Glutamatergic neuron (in vitro differentiated cells): ENCODE data around the gene CCDC43. TPM values are rescaled to one million over a fixed set of nuclear protein-coding genes. Genes with fewer than 3 reads are reported as not detected.

Experiments
- DNase-seq: peaks from one replicate; pipeline ENCODE4 v3.0.0; 2022
- H3K27ac Mint-ChIP-seq: one replicate; pipeline ENCODE4 v1.8.0; 2020; ENCODE audit warnings: mild to moderate bottlenecking, mixed read lengths, inconsistent platforms; ENCODE audit not compliant: unreplicated experiment
- H3K27me3 Mint-ChIP-seq: one replicate; pipeline ENCODE4 v1.8.0; 2020; ENCODE audit warnings: mild to moderate bottlenecking, moderate library complexity, mixed read lengths, inconsistent platforms; ENCODE audit not compliant: unreplicated experiment
- H3K36me3 Mint-ChIP-seq: one replicate; pipeline ENCODE4 v1.8.0; 2020; ENCODE audit warnings: mild to moderate bottlenecking, mixed read lengths, inconsistent platforms; ENCODE audit not compliant: unreplicated experiment
- H3K4me1 Mint-ChIP-seq: one replicate; pipeline ENCODE4 v1.8.0; 2020; ENCODE audit warnings: mild to moderate bottlenecking, low read depth, mixed read lengths, inconsistent platforms; ENCODE audit not compliant: unreplicated experiment
- H3K4me3 Mint-ChIP-seq: one replicate; pipeline ENCODE4 v1.8.0; 2020; ENCODE audit warnings: mild to moderate bottlenecking, mixed read lengths, inconsistent platforms; ENCODE audit not compliant: unreplicated experiment
- H3K9me3 Mint-ChIP-seq: one replicate; pipeline ENCODE4 v1.8.0; 2020; ENCODE audit warnings: mild to moderate bottlenecking, moderate library complexity, mixed read lengths, inconsistent platforms; ENCODE audit not compliant: unreplicated experiment
- total RNA-seq: library from RNA; stranded (reverse); fragmentation: NEBNext Ultra II Directional; extraction: Animal tissue kit (Norgen Biotek cat#: 25700); gene quantifications from one replicate; pipeline ENCODE4 v1.2.1, GENCODE V29; 2021; ENCODE audit not compliant: unreplicated experiment
- TF ChIP-seq, protein P1 (sequence below): fragments of 200-600 bp; sonication (generic); IDR thresholded peaks from one replicate; pipeline ENCODE4 v1.5.0; 2021; ENCODE audit not compliant: partially characterized antibody, unreplicated experiment

CCDC43 gene
- total RNA-seq, 1 donor from 2014 or later, result 22.9 TPM

DNA sequence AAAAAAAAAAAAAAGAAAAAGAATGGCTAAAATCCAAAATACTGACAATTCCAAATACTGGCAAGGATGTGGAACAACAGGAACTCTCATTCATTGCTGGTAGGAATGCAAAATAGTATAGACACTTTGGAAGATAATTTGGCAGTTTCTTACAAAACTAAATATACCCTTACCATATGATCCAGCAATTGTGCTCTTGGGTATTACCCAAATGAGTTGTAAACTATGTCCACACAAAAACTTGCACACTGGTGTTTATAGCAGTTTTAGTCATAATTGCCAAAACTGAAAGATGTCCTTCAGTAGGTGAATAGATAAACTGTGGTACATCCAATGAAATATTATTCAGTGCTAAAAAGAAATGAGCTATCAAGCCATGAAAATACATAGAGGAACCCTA lies 41.8 kb downstream of the CCDC43 start:
- H3K9me3 Mint-ChIP-seq, result no peaks in the 10 kb centered on the region

DNA sequence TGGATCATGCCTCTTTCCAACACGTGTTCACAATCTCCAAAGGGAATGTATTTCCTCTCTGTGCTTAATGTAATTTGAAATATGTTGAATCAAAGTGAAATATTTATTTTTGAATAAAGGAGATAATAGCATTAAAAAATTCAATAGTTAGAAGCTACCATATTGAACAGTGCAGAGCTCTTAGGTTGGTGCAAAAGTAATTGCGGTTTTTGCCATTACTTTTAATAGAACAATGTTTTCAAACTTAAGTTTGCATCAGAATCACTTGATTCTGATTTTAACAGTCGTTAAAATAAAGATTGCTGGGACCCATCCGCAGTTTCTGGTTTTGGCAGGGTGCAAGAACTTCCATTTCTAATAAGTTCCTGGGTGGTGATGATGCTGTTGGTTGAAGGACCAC lies 43.3 kb downstream of the CCDC43 start:
- H3K4me1 Mint-ChIP-seq, result no peaks in the 10 kb centered on the region

More for the DNA sequence above, 41.8 kb downstream of the CCDC43 start:
- Mint-ChIP-seq H3K4me1 (no peaks in the 10 kb centered on the region), H3K4me3 (no peak overlapping the region), H3K27ac (no peak overlapping the region), H3K27me3 (no peaks in the 10 kb centered on the region), H3K36me3 (no peaks in the 10 kb centered on the region)
- TF ChIP-seq, protein P1, sequence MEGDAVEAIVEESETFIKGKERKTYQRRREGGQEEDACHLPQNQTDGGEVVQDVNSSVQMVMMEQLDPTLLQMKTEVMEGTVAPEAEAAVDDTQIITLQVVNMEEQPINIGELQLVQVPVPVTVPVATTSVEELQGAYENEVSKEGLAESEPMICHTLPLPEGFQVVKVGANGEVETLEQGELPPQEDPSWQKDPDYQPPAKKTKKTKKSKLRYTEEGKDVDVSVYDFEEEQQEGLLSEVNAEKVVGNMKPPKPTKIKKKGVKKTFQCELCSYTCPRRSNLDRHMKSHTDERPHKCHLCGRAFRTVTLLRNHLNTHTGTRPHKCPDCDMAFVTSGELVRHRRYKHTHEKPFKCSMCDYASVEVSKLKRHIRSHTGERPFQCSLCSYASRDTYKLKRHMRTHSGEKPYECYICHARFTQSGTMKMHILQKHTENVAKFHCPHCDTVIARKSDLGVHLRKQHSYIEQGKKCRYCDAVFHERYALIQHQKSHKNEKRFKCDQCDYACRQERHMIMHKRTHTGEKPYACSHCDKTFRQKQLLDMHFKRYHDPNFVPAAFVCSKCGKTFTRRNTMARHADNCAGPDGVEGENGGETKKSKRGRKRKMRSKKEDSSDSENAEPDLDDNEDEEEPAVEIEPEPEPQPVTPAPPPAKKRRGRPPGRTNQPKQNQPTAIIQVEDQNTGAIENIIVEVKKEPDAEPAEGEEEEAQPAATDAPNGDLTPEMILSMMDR, result no peak
- DNase-seq, result no peak

DNA sequence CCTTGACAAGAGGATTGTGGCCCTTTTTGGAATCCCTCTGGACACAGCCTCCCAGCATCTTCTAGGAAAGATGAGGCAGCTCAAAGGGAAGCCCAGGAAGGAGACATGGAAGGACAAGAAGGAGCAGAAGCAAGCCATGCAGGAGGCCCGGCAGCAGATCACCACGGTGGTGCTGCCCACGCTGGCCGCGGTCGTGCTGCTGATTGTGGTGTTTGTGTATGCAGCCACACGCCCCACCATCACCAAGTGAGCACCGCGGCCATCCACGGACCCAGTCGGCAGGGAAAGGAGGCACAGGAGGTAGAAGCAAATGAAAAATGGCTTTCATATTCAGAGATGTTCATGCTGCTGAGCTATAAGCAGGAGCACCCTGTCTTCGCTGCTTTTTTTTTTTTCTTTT lies 44.2 kb downstream of the CCDC43 start:
- no peaks in the 10 kb centered on the region for H3K4me1 Mint-ChIP-seq
- DNase-seq, result no peak
- no peak overlapping the region for H3K27ac Mint-ChIP-seq
- no peaks in the 10 kb centered on the region for H3K36me3 Mint-ChIP-seq
- H3K27me3 Mint-ChIP-seq, result no peaks in the 10 kb centered on the region
- no peak overlapping the region for H3K4me3 Mint-ChIP-seq
- H3K9me3 Mint-ChIP-seq, result no peaks in the 10 kb centered on the region
- TF ChIP-seq, protein P1, result no peak

More for the DNA sequence above, 43.3 kb downstream of the CCDC43 start:
- DNase-seq, result no peak
- TF ChIP-seq, protein P1, result no peak
- no peak overlapping the region for H3K4me3 Mint-ChIP-seq
- H3K27ac Mint-ChIP-seq, result no peak overlapping the region
- H3K9me3 Mint-ChIP-seq, result no peaks in the 10 kb centered on the region
- no peaks in the 10 kb centered on the region for H3K27me3 Mint-ChIP-seq
- no peaks in the 10 kb centered on the region for H3K36me3 Mint-ChIP-seq

GRCh38 chr17:44642834-44643233 lies 46.7 kb downstream of the CCDC43 start:
- Mint-ChIP-seq H3K27ac (no peak overlapping the region), H3K4me3 (no peak overlapping the region), H3K36me3 (no peaks in the 10 kb centered on the region), H3K9me3 (no peaks in the 10 kb centered on the region), H3K27me3 (no peaks in the 10 kb centered on the region), H3K4me1 (no peaks in the 10 kb centered on the region)
- TF ChIP-seq, protein P1, result no peak
- no peak for DNase-seq

GRCh38 chr17:44637066-44637465 lies 52.5 kb downstream of the CCDC43 start:
- no peaks in the 10 kb centered on the region for H3K4me1 Mint-ChIP-seq
- peaks cover 4% of the 10 kb centered on the region for H3K27me3 Mint-ChIP-seq
- no peaks in the 10 kb centered on the region for H3K9me3 Mint-ChIP-seq
- TF ChIP-seq, protein P1, result no peak
- no peak overlapping the region for H3K4me3 Mint-ChIP-seq
- H3K27ac Mint-ChIP-seq, result no peak overlapping the region
- DNase-seq, result no peak
- no peaks in the 10 kb centered on the region for H3K36me3 Mint-ChIP-seq
